Uterus (tissue), 4 donors: ENCODE results near the gene SPECC1. TPM values are rescaled to one million over a fixed set of nuclear protein-coding genes. Genes with fewer than 3 reads are reported as not detected.

Experiments
- DNase-seq, 2 donors: peaks; one replicate each; pipeline ENCODE4 v3.0.0-alpha.2; 2019 to 2020
- H3K27ac ChIP-seq, 2 donors: fragments of 200-600 bp; sonication (generic); 1 replicate in 1 of 2; 2 replicates in 1 of 2; pipeline ENCODE4 v1.5.1; 2016 to 2018
- H3K27me3 ChIP-seq, 2 donors: fragments of 200-600 bp; sonication (generic); one replicate each; pipeline ENCODE4 v1.5.1; 2018 to 2019; ENCODE audit warnings: control low read depth in 1 of 2
- H3K36me3 ChIP-seq, 2 donors: fragments of 200-600 bp; sonication (generic); one replicate each; pipeline ENCODE4 v1.5.1; 2019; ENCODE audit warnings: control low read depth in 1 of 2
- H3K4me1 ChIP-seq, 2 donors: fragments of 200-600 bp; sonication (generic); one replicate each; pipeline ENCODE4 v1.5.1; 2018 to 2019; ENCODE audit warnings: control low read depth in 1 of 2
- H3K4me3 ChIP-seq, 2 donors: fragments of 200-600 bp; sonication (generic); 1 replicate in 1 of 2; 2 replicates in 1 of 2; pipeline ENCODE4 v1.5.1; 2018 to 2019; ENCODE audit warnings: mild to moderate bottlenecking in 1 of 2
- H3K9me3 ChIP-seq, 2 donors: fragments of 200-600 bp; sonication (generic); one replicate each; pipeline ENCODE4 v1.5.1; 2019; ENCODE audit warnings: control low read depth in 1 of 2
- POLR2A ChIP-seq, 2 donors: fragments of 450-650 bp; IDR thresholded peaks; one replicate each; pipeline ENCODE4 v1.6.1; 2016; ENCODE audit warnings: antibody characterized with exemption in 2 of 2, mild to moderate bottlenecking in 1 of 2, moderate library complexity in 1 of 2
- intact Hi-C: fragments of 100-400 bp; cut with DNase I; formaldehyde crosslinking; loops from one replicate; pipeline ENCODE4 v1.15.1; 2023; ENCODE audit warnings: low total_unique reads
- total RNA-seq, 4 donors: library from RNA; depleted of rRNA in 3 of 4; stranded (reverse); fragments of >200 nt in 3 of 4; gene quantifications; one replicate each; pipeline versions ENCODE4 v1.1.0 to v1.2.4, GENCODE V29; 2014 to 2023
- TF ChIP-seq, protein P1 (sequence below), 4 experiments: fragments of 200-600 bp in 2 of 4; fragments of 450-650 bp in 2 of 4; sonication (generic) in 2 of 4; IDR thresholded peaks; one replicate each; pipeline ENCODE4 v1.5.1; 2016 to 2019; ENCODE audit warnings: antibody characterized with exemption in 4 of 4, mild to moderate bottlenecking in 2 of 4, moderate library complexity in 1 of 4
- donor health status: DM: yes; HTN: yes; CAD: no.

Gene SPECC1
- total RNA-seq, 4 donors from 2014 or later = 22.6 to 63.0 (median 44.0) TPM

- no peaks in the 10 kb centered on the region for H3K36me3 ChIP-seq
- no peak overlapping the region for H3K27ac ChIP-seq
- H3K4me1 ChIP-seq = no peaks in the 10 kb centered on the region
- no peaks in the 10 kb centered on the region for H3K27me3 ChIP-seq
- intact Hi-C loops = no loop called here
- TF ChIP-seq POLR2A (IDR thresholded peaks at IDR 0.05) = no peak
- TF ChIP-seq, protein P1, sequence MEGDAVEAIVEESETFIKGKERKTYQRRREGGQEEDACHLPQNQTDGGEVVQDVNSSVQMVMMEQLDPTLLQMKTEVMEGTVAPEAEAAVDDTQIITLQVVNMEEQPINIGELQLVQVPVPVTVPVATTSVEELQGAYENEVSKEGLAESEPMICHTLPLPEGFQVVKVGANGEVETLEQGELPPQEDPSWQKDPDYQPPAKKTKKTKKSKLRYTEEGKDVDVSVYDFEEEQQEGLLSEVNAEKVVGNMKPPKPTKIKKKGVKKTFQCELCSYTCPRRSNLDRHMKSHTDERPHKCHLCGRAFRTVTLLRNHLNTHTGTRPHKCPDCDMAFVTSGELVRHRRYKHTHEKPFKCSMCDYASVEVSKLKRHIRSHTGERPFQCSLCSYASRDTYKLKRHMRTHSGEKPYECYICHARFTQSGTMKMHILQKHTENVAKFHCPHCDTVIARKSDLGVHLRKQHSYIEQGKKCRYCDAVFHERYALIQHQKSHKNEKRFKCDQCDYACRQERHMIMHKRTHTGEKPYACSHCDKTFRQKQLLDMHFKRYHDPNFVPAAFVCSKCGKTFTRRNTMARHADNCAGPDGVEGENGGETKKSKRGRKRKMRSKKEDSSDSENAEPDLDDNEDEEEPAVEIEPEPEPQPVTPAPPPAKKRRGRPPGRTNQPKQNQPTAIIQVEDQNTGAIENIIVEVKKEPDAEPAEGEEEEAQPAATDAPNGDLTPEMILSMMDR (IDR thresholded peaks at IDR 0.05) = no peak
- no peaks in the 10 kb centered on the region for H3K9me3 ChIP-seq
- H3K4me3 ChIP-seq = no peak overlapping the region
- DNase-seq = no peak
Observed at GRCh38 chr17:20284570-20285295, 275.6 kb downstream of the SPECC1 start.

DNA sequence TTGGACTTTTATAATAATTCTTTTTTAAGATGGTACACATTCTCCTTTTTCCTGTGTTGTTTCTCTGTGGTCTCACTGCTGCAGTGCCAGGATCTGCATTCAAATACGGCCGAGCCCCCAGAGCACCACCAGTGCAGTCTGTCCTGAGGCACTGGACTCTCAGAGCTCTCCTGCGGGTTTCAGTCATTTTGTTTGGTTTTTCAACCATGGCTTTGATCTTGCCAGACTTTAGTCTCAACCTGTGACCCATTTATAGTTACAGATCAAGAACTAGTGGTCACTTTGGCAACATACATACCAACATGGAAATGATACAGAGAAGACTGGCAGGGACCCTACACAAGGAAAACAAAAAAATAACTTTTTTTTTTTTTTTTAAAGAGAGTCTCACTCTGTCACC is 280.8 kb downstream of the SPECC1 start:
- no peak overlapping the region for H3K4me3 ChIP-seq
- intact Hi-C loops = no loop called here
- no peak overlapping the region for H3K27ac ChIP-seq
- H3K27me3 ChIP-seq = no peaks in the 10 kb centered on the region
- no peaks in the 10 kb centered on the region for H3K9me3 ChIP-seq
- TF ChIP-seq, protein P1 (IDR thresholded peaks at IDR 0.05) = no peak
- no peak for TF ChIP-seq POLR2A (IDR thresholded peaks at IDR 0.05)
- H3K36me3 ChIP-seq = no peaks in the 10 kb centered on the region
- H3K4me1 ChIP-seq = no peaks in the 10 kb centered on the region
- no peak for DNase-seq

DNA sequence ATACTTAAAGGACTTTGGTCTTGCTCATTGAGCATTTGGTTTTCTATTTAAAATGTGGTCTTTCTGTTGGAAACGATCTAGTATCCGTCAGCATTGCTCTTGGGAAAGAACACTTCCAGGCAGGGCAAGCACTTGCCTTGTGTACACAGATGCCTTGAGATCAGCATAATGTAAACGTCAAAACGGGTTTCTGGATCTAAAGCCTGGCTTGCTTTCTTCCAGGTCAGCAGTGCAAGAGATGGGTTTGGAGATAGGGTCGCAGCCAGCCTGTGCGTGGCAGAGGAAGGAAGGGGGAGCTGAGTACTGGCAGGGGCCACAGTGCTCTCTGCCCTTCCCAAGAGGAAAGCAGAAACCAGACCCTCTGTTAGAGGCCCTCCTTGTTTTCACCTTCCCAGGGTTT is 282.7 kb downstream of the SPECC1 start:
- Histone ChIP-seq H3K4me3 (no peak overlapping the region), H3K36me3 (no peaks in the 10 kb centered on the region), H3K27me3 (no peaks in the 10 kb centered on the region), H3K9me3 (no peaks in the 10 kb centered on the region), H3K4me1 (no peaks in the 10 kb centered on the region), H3K27ac (no peak overlapping the region)
- no peak for DNase-seq
- TF ChIP-seq, protein P1 (IDR thresholded peaks at IDR 0.05) = no peak
- no peak for TF ChIP-seq POLR2A (IDR thresholded peaks at IDR 0.05)
- intact Hi-C loops = no loop called here

GRCh38 chr17:20293501-20293900 is 284.3 kb downstream of the SPECC1 start:
- Histone ChIP-seq H3K27ac (no peak overlapping the region), H3K4me3 (no peak overlapping the region), H3K27me3 (no peaks in the 10 kb centered on the region), H3K4me1 (no peaks in the 10 kb centered on the region), H3K9me3 (no peaks in the 10 kb centered on the region), H3K36me3 (no peaks in the 10 kb centered on the region)
- TF ChIP-seq POLR2A (IDR thresholded peaks at IDR 0.05) = no peak
- TF ChIP-seq, protein P1 (IDR thresholded peaks at IDR 0.05) = no peak
- DNase-seq = no peak
- intact Hi-C loops = no loop called here

DNA sequence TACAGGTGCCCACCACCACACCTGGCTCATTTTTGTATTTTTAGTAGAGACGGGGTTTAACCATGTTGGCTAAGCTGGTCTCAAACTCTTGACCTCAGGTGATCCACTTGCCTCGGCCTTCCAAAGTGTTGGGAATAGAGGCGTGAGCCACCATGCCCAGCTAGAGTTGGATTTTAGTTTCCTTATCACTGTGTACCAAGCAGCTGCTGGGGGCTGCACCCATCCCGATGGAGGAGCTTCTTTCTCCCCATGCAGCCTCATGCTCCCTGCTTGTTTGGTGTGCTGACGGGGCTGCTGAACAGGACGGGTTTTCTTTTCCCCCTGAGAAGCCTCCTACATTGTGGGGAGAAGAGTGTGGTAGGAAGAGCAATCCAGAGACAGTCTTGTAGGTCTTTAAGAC is 285.0 kb downstream of the SPECC1 start:
- Histone ChIP-seq H3K36me3 (no peaks in the 10 kb centered on the region), H3K4me1 (no peaks in the 10 kb centered on the region), H3K27me3 (no peaks in the 10 kb centered on the region), H3K4me3 (no peak overlapping the region), H3K27ac (no peak overlapping the region), H3K9me3 (no peaks in the 10 kb centered on the region)
- no peak for TF ChIP-seq POLR2A (IDR thresholded peaks at IDR 0.05)
- TF ChIP-seq, protein P1 (IDR thresholded peaks at IDR 0.05) = no peak
- intact Hi-C loops = no loop called here
- DNase-seq = no peak
